ENCODE measurements around the gene CSNK1E. TPM values are rescaled to one million over a fixed set of nuclear protein-coding genes. Genes with fewer than 3 reads are reported as not detected.

Gene CSNK1E
- polyA plus RNA-seq, 1 donor: 115 TPM

DNA sequence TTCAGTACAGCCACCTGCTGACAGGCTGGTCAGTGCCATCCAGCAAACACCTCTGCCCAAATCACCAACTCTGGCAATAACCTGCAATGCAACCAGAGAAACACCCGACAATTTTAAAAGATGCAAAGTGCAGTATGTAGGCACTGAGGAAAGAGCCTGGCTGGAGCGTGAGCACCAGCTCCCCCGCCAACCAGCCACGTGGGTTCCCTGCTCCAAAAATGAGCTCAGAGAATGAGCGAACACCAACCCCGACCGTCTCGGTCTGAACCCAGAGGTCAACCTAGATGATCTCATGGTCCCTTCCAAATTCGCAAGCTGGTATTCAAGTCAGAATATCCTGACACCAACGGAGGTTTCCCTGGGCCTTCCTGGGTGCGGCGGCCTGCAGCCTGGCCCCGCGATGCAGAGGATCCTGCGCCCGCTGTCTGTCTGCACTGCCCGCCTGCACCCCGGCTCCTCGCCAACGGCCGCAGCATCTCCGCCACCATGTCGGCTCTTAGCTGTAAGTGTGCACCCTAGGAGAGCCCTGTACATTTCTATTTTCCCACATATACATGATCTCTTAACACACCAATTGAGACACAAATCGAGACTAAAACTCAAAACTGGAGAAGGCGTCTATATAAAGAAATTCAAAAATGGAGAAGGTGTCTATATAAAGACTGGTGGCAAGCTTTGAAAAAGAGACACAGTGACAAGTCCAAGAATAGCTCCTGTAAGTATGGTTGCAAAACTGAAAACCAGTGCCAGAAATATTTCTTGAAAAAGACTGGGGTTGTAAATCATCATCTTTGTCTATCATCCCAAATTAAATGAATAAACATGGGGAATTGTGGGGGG is 67.2 kb downstream of the CSNK1E start:
- no peak for DNase-seq (ENCODE audit: low read depth)

DNA sequence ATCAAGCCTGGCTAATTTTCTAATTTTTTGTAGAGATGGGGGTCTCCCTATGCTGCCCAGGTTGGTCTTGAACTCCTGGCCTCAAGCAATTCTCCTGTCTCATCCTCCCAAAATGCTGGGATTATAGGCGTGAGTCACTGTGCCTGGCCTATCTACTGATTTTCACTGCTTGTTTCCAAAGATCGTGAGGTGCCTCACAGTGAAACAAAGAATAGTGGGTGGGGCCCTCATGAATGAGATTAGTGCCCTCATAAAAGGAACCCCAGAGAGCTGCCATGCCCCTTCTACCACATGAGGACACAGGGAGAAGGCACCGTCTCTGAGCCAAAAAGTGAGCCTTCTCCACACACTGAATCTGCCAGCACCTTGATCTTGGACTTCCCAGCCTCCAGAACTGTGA is 67.9 kb downstream of the CSNK1E start:
- DNase-seq (ENCODE audit: low read depth): no peak

DNA sequence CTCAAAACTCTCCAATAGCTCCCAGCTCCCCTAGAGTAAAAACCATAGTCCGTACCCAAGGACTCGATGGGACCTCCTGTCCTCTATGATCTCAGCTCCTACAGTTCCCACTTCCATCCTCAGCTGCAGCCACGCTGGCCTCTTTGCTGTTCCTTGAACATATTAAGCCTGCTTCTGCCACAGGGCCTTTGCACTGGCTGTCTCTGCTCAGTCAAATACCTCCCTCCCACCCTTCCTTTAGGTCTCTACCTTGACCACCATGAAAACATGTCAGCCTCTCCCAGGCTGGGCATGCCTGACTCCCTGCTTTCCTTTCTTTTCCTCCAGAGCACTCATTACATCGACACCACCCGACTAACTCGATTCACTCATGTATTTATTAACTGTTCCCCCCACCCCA is 69.0 kb downstream of the CSNK1E start:
- DNase-seq (ENCODE audit: low read depth): no peak

DNA sequence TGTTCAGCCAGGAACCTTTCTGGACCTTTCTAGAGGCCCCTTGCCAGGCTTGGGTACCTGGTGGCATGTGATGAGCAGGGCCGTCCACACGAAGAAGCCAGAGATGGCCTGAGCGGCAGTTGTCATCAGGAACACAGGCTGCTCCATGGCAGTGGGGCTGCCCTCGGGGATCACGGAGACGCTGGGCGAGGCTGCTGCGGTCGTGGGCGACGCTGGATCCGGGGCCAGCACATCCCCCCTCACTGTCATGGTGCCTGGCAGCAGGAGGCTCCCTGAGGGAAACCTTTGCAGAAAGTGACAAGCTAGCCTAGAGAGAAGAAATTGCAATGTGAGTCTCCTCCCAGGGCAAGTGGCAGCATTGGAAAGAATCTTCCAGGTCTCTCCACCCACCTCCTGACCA is 69.5 kb downstream of the CSNK1E start:
- DNase-seq (ENCODE audit: low read depth): no peak

DNA sequence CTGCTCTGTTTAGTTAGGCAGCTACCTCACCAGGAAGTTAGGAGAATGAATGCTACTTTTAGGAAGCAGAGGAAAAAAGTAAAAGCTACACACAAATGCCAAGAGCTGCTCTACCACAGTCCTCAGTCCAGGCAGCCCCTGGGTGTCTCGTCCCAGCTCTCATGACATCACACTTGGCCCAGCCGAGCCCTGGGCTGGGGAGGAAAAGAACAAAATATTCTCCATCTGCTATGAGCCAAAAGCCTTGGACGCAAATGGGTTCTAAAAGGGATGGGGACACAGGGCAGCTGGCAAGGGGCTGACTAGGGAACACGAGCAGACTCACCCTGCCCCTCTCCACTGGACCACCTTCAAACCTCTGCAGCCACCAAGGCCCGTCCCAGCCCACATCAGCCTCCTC is 70.5 kb downstream of the CSNK1E start:
- DNase-seq (ENCODE audit: low read depth): peak; percentile 53

DNA sequence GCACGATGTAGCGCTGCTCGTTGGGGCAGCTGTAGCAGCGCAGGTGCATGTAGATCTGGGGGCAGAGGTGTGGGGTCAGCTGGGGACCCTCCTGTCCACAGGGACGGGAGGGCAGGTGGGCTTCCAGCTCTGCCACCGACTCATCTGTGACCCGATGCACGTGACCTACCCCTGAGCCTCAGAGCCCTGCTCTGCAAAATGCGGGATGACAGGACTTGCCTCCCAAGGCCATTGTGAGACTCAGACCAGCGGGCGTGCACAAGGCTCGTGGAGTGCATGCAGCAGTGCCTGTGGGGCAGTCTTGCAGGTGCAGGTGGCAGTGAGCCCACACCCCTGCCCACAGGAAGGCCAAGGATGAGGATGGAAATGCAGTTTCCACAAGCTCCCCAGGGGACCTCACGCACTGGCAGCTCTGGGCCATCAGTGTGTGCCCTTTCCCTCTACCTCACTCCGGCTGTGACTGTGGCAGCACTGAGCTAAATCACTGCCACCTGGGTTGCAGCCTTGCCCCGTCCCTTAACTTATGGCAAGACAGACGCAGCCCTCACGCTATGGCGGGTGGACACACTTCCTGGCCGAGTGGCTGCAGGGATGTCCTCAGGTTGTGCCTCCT is 71.1 kb downstream of the CSNK1E start:
- DNase-seq (ENCODE audit: low read depth): no peak

DNA sequence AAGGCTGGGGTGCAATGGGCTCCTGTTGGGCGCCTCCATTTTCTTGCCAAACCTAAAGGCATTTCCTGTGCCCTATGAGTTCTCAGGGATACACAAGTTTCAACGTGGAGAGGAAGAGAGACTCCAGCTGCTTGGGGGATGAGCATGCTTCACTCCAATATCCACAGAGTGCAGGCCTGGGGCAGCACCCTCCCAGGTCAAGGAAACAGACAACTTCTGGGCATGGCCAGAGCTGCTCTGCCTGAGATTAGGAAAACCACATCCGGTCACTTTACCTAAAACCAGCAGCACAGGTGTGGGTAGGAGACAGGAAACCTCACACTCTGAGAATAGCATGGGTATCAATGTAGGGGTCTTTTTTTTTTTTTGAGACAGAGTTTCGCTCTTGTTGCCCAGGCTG is 73.1 kb downstream of the CSNK1E start:
- DNase-seq (ENCODE audit: low read depth): no peak

DNA sequence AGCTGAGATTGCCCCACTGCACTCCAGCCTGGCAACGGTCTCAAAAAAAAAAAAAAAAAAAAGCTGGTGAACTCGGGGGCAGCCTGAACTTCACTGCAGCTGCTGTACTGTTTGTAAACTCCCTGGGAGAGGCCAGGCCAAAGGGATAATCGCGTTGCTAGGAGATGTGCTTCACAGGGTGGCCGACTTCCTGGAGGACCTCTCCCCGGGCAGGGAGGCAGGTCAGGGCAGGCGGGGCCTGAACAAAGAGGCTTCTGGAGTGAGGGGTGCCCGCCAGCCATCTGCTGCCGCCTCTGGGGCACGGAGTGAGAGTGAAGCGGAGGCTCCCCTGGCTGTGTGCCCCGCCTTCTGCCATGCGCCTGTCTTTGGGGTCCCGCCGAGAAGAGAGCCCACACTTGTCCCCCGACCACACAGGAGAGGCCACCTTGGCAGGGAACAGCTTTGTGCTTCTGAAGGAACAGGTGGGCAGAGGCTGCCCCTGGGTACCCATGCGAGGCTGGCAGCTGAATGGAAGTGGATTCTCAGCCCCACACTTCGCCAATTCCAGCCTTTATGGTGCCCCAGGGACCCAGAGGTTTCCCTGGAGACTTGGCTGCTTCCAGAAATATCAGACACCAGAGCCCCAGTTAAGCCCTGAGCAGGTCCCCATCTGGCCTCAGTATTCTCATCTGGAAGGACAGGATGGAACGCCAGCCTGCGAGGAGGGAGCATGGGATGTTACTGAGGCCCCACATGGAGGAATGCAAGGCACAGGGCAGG is 74.0 kb downstream of the CSNK1E start:
- DNase-seq (ENCODE audit: low read depth): no peak

DNA sequence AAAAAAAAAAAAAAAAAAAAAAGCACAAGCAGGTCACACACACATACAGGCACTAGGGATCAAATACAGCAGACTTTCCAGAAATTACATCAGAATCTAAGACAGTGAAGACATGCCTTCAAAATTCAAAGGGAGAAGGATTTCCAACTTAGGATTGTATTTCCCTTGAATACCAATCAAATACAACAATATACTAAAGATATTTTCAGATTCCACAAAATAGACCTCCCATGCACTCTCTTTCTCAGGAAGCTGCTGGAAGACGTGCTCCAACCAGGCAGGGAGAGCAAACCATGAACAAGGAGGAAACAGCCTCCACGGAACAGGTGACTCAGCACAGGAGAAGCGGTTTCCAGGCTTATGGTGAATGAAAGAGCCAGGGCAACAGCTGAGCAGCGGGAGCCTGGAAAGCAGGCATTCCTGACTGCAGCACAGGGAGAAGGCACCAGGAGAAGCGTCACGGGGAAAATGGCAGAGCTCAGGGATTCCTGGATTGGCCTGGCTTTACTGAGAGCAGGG is 76.4 kb downstream of the CSNK1E start:
- no peak for DNase-seq (ENCODE audit: low read depth)

Other genes starting within 250 kb of the CSNK1E start
- gene SLC16A8, start 233.2 kb downstream of the CSNK1E start, polyA plus RNA-seq (ENCODE audit: insufficient read length): 2.7 TPM
- 1.2 TPM for gene BAIAP2L2, start 206.7 kb downstream of the CSNK1E start, polyA plus RNA-seq (ENCODE audit: insufficient read length)
- gene PLA2G6, start 135.6 kb downstream of the CSNK1E start, polyA plus RNA-seq (ENCODE audit: insufficient read length): 13.5 TPM
- gene MAFF, start 115.4 kb downstream of the CSNK1E start, polyA plus RNA-seq (ENCODE audit: insufficient read length): 4.8 TPM
- gene TMEM184B, start 44.4 kb downstream of the CSNK1E start, polyA plus RNA-seq (ENCODE audit: insufficient read length): 71.7 TPM
- gene KCNJ4, start 137.8 kb upstream of the CSNK1E start, polyA plus RNA-seq (ENCODE audit: insufficient read length): 0.24 TPM
- gene KDELR3, start 150.7 kb upstream of the CSNK1E start, polyA plus RNA-seq (ENCODE audit: insufficient read length): 21.4 TPM
- 317 TPM for gene DDX17, start 188.9 kb upstream of the CSNK1E start, polyA plus RNA-seq (ENCODE audit: insufficient read length)

Measured in forelimb muscle (tissue), 1 donor.